ENCODE data around the gene ASPDH.

- TF ChIP-seq, protein P1, sequence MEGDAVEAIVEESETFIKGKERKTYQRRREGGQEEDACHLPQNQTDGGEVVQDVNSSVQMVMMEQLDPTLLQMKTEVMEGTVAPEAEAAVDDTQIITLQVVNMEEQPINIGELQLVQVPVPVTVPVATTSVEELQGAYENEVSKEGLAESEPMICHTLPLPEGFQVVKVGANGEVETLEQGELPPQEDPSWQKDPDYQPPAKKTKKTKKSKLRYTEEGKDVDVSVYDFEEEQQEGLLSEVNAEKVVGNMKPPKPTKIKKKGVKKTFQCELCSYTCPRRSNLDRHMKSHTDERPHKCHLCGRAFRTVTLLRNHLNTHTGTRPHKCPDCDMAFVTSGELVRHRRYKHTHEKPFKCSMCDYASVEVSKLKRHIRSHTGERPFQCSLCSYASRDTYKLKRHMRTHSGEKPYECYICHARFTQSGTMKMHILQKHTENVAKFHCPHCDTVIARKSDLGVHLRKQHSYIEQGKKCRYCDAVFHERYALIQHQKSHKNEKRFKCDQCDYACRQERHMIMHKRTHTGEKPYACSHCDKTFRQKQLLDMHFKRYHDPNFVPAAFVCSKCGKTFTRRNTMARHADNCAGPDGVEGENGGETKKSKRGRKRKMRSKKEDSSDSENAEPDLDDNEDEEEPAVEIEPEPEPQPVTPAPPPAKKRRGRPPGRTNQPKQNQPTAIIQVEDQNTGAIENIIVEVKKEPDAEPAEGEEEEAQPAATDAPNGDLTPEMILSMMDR (IDR thresholded peaks at IDR 0.05): no peak
- TF ChIP-seq POLR2A (IDR thresholded peaks at IDR 0.05) (no peak), EP300 (IDR thresholded peaks at IDR 0.05; ENCODE audit: low read depth) (no peak)
These were observed 36.3 kb upstream of the ASPDH start for GRCh38 chr19:50549927-50550593.

Data from transverse colon (tissue), 3 donors.